Activated effector memory CD4-positive, alpha-beta T cell treated with Interleukin-2 at 50 U/mL for 16 hours (primary cell): ENCODE measurements around the gene CPXM2.
"Not testable (repeated sequence)": the region's sequence is repeated elsewhere in the genome, so short reads cannot be mapped to it uniquely, and the experiment has no call there.

Source experiments
- DNase-seq: peaks from one replicate; pipeline ENCODE4 v3.0.0-alpha.2; 2020

CPXM2 gene

DNA sequence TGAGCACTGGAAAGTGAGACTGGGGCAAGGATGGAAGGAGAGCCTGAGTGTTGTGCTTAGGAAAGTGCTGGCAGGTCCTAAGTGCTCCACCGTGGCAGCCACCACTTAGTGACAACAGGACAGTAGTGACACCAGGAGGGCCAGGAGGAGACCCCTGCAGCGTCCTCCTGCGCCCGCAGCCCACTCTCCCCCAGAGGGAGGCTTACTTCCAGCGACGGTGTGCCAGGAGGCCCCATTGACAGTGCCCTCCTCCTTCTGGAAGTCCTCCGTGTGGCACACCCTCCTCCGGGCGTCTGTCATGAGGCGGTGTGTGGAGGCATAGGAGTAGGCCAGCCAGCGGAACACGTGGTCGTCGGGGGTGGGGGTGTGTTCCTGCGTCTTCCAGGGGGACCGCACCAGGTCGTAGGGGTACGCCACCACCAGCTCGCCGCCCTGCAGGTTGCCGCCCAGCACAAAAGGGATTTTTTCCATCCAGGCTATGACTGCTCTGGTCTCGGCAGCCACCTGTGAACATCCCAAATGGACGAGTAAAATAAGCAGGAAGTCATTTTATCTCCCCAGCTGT is 129.9 kb downstream of the CPXM2 start:
- DNase-seq, result no peak

- DNase-seq, result no peak
Measured at GRCh38 chr10:123761038-123761428, 130.6 kb downstream of the CPXM2 start.

DNA sequence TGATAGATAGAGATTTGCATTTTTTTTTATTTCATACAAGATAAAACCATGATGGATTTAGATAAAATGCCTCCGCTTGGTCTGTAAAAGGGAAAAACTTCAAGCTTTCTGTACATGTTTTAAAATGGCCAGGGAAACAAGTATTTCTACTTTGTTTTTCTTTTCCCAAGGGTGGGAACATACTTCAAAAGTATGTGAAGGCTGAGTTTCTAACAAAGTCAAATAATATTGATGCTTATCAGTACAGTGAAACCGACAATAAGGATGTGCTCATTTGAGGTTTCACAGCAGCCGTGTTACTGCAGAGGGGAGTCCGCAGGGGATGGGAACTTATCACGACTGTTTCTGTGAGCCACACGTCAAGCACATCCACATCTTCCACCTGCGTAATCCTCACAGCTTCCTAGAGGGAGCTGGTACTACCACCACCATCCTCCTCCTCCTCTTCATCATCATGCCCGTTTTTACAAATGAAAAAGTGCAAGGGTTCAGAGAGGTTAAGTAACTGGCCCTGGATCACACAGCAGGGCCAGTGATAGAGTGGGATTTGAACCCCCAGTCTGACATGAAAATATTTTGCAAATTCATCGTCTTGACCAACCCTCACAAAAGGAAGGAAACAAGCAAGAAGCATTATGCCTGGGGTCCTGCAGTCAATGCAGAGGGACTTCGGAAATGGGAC is 131.1 kb downstream of the CPXM2 start:
- DNase-seq, result no peak

GRCh38 chr10:123759501-123760031 is 132.0 kb downstream of the CPXM2 start:
- DNase-seq, result no peak

- DNase-seq, result no peak
Measured at GRCh38 chr10:123759041-123759440, 132.6 kb downstream of the CPXM2 start.

DNA sequence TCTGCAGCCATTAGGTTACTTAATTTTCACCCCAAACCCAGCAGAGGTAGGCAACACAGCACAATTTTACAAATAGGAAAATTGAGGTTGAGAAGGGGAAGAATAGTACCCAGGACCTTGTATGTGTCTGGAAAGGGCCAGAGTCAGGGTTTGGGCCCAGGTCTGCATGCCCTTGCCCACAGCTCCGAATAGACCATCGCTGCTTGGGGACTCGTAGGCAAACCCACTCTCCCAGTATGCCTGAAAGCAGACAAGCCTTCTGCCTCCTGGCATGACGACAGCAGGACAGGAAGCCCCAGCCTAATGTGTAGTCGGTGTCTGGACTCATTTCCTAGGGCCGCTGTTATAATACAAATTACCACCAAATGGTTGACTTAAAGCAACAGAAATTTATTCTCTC is 133.8 kb downstream of the CPXM2 start:
- no peak for DNase-seq

DNA sequence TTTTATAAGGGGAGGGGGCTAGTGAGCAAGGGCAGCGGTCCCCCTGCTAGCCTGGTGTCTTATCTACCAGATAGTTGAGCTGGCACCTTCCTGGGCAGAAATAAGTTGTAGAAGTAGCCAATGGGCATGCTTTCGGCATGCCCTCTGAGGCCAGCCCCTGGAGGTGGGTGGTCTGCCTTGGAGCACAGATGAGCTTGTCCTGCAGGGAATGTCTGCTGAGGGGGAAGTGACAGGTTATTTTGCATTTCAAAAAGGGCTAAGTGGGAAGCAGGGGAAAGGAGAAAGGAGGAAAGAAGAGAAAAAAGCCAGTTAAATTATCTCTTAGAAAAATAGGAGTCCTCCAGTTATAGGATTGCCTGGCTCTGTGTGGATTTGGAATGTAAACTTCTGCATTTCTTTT is 136.5 kb downstream of the CPXM2 start:
- DNase-seq, result no peak

DNA sequence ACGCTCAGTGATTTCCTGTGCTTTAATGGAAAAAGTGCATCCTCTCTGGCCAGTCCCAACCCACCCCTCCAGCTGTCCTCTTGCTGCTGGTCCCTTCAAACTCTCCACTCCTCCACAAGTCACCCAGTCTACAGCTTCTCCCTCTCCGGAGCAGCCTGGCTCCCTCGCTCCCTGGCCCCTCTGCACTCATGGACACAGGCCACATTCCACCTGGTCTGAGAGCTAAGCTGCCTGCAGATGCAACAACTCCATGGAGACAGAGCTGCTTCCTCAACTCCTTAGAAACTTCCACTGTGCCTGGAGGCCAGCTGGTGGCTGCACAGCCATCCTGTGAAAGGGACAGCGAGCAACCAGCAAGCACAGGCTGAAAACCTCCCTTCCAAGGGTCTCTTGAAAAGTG is 137.5 kb downstream of the CPXM2 start:
- DNase-seq, result no peak

GRCh38 chr10:123751342-123752134 is 140.1 kb downstream of the CPXM2 start:
- no peak for DNase-seq

DNA sequence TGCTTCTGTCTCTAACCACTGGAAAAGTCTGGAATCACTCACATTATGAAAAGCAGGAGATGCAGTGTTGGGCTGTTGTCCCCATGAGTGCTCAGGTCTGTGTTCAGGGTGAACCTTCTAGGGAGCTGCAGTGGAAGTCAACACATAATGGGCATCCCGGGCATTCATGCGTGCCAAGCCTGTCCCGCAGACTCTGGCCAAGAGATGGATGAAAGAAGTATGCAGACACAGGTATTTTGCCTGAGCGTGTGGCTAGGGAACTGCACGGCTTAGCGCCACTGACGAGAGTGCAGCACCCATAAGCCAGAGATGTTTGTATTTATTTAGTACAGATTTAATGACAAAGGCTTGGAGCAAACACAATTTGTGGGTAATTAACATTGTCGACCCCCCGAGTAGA is 140.7 kb downstream of the CPXM2 start:
- DNase-seq, result no peak

DNA sequence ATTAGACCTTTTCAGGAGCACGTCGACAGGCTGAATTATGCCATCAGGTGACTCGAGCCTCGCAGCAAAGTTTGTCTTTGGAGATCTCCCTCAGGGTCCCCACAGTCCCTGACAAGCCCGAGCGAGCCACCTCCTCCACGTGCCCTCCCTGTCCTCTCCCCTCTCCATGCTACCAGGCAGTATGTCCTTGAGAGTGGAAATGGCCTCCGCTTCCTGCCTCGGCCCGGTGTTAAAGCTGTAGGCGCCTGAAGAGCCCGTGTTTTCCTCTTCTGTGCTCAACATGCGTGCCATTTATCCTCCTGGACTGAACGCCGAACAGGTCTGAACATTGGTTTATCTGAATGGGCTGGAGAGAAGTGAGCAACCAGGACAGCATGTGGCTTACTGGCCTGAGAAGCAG is 142.9 kb downstream of the CPXM2 start:
- no peak for DNase-seq

- DNase-seq, result no peak
Measured at GRCh38 chr10:123747426-123747825, 144.2 kb downstream of the CPXM2 start.

- DNase-seq, result no peak
Measured at GRCh38 chr10:123746942-123747341, 144.7 kb downstream of the CPXM2 start.

DNA sequence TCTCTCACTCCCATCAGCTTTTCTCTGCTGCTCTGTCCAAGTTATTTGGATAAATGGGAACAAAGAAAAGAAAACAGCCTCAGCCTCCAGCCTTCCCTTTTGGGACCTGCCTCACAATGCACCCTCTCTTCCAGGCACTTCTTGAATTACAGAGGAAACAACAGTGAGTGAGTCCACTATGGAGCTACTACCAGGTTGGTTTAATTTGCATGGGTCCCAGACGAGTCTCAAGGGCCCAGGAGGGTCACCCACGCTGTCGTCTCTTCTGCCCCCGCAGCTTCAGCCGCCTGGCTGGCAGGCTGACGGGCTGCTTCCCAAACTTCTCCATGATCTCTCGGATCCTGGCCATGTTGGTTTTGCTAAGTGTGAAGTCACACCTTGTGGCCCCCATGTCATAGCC is 145.1 kb downstream of the CPXM2 start:
- DNase-seq, result no peak

DNA sequence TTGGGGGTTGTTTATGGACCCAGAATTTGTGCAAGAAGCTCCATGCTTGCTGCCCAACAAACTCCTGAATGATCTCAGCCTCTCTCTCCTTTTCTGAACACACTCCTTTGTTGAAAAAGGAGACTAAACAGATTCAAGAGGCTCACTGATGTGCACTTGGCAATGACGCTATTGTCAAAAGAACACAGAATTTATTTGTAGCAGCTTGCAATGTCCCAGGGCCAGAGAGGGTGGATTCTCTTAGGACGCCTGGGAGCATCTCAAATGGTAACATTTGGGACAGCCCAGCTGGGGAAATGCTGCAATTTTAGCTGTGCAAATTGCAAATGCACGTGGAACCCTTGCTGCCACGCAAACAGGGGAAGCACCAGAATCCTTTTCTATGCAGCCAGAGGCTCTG is 145.5 kb downstream of the CPXM2 start:
- no peak for DNase-seq

- no peak for DNase-seq
Measured at GRCh38 chr10:123744224-123744536, 147.4 kb downstream of the CPXM2 start.

GRCh38 chr10:123743441-123744223 is 148.0 kb downstream of the CPXM2 start:
- no peak for DNase-seq

- DNase-seq, result no peak
Measured at GRCh38 chr10:123742751-123743440, 148.7 kb downstream of the CPXM2 start.

DNA sequence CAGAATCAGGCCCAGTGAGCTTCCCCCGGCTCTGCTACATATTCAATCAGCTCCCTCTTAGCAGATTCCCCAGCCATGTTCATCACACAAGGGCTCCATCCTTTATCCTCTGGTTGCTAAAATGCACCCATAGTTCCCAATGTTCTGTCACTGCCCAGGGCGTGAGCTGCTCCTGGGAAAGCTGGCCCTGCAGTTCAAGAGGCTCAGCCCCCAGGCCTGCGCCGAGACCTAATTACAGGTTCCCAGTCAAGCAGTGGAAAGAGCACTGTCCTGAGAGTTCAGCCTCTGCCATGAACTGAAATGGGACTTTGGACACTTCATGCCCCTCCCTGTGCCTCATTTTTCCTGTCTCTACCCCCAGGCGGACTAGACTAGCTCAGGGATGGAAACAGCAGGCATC is 149.9 kb downstream of the CPXM2 start:
- no peak for DNase-seq

DNA sequence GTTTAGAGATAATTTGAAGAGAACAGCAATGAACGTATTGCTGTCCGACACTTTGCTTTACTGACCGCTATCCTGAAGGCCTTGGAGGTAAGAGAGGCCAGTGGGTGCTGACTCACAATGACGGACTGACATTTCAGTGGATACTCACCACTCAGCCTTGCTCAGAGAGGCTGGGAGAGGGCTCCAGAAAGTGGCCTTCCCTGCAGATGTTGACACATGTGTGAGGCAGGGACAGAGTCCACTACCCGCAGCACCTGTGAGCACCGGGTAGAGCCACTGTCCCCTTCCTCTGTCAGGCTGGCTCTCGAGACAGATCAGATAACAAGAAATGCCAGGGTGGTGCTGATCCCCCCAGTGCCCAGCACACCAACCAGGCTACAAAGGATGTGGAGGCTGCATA is 150.5 kb downstream of the CPXM2 start:
- no peak for DNase-seq

GRCh38 chr10:123736917-123737316 is 154.7 kb downstream of the CPXM2 start:
- not testable (repeated sequence) for DNase-seq

DNA sequence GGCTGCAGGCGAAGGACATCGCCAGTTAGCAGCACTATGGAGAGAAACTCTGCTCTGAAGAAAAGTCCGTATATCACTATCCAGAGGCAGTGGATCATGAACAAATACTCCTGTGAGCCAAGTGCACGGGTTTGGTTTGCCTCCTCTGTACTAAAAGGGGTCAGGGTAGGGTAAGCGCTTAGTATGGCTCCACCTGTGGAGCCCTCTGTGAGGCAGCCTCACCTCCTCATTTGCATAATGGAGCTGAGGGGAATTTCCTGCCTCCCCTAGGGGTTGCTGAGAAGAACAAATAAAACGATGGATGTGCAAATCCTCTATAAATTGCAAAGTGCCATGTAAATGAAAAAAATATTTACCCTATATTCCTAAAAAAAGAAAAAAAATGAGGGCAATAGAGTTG is 162.1 kb downstream of the CPXM2 start:
- DNase-seq, result no peak

GRCh38 chr10:123726836-123727235 is 164.8 kb downstream of the CPXM2 start:
- DNase-seq, result no peak
